ENCODE data around the gene SLC35A4. TPM values are rescaled to one million over a fixed set of nuclear protein-coding genes. Genes with fewer than 3 reads are reported as not detected.

The SLC35A4 gene
- total RNA-seq, 4 donors from 2014 or later = 24.5 to 52.0 (median 32.7) TPM

DNA sequence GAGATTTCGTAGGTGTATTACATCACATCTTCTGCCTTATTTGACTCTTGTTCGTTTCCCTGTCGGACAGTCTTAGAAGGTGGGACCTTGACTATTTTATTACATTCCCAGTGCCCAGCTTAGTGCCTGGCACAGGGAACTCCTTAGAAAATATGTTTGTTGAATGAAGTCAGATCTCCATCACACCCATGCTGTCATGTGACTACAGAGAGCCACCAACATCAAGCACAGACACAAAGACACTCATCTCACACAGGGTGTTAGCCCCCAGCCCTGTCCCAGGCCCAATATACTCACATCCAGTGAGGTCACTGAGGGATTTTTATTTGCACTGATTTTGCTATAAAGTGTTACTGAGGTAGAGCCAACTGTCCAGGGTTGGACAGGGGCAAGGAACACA is 6.7 kb upstream of the SLC35A4 start:
- no peak for ATAC-seq

DNA sequence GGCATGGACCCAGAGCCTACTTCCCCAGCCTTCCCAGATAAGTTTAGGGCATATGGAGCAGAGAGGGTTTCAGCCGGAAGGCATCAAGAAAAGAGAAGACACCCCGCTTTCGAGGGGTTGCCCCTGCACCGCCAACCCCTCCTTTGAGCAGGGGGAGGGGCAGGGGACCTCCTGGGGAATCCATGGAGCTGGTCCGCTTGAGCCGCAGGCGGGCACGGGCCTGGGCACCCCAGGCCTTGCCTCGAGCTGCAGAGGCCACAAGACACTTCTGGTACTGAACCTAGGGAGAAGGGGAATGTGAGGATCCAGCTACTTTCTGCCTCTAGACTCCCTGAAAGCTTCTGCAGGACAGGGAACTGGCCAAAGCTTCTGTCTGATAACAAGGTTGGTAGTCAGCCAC is 6.1 kb upstream of the SLC35A4 start:
- no peak for TF ChIP-seq POLR2A (IDR thresholded peaks at IDR 0.05)
- TF ChIP-seq POLR2AphosphoS5 (IDR thresholded peaks at IDR 0.05) = no peak
- TF ChIP-seq EP300 (IDR thresholded peaks at IDR 0.05) = no peak
- TF ChIP-seq, protein P1, sequence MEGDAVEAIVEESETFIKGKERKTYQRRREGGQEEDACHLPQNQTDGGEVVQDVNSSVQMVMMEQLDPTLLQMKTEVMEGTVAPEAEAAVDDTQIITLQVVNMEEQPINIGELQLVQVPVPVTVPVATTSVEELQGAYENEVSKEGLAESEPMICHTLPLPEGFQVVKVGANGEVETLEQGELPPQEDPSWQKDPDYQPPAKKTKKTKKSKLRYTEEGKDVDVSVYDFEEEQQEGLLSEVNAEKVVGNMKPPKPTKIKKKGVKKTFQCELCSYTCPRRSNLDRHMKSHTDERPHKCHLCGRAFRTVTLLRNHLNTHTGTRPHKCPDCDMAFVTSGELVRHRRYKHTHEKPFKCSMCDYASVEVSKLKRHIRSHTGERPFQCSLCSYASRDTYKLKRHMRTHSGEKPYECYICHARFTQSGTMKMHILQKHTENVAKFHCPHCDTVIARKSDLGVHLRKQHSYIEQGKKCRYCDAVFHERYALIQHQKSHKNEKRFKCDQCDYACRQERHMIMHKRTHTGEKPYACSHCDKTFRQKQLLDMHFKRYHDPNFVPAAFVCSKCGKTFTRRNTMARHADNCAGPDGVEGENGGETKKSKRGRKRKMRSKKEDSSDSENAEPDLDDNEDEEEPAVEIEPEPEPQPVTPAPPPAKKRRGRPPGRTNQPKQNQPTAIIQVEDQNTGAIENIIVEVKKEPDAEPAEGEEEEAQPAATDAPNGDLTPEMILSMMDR (IDR thresholded peaks at IDR 0.05) = no peak
- Histone ChIP-seq H3K27me3 (no peaks in the 10 kb centered on the region), H3K4me1 (peaks cover 8 to 60% (median 20%) of the 10 kb centered on the region in 3 donors), H3K4me3 (no peak overlapping the region), H3K36me3 (peaks cover 0 to 25% of the 10 kb centered on the region in 2 donors), H3K9me3 (no peaks in the 10 kb centered on the region), H3K27ac (peak overlapping the region in 2 of 4 donors; percentile 90 to 91)
- no peak for ATAC-seq
- 88 to 90% methylated on average over 4 to 5 of the region's 9 CpGs for WGBS, 2 donors (ENCODE audit: low coverage in 1 of 2)

More for the DNA sequence above, 6.7 kb upstream of the SLC35A4 start:
- H3K27ac ChIP-seq = peak overlapping the region; percentile 81 to 91 (median 90)
- 86% methylated on average over 3 of the region's 3 CpGs; no CpG with 5 or more reads in 1 of the 2 donors for WGBS, 2 donors (ENCODE audit: low coverage in 1 of 2)
- no peaks in the 10 kb centered on the region for H3K27me3 ChIP-seq
- peaks cover 0 to 25% of the 10 kb centered on the region in 2 donors for H3K36me3 ChIP-seq
- H3K4me1 ChIP-seq = peaks cover 8 to 55% (median 14%) of the 10 kb centered on the region in 3 donors
- no peak overlapping the region for H3K4me3 ChIP-seq
- TF ChIP-seq POLR2AphosphoS5 (IDR thresholded peaks at IDR 0.05) (no peak), POLR2A (IDR thresholded peaks at IDR 0.05) (no peak), EP300 (IDR thresholded peaks at IDR 0.05) (no peak)
- TF ChIP-seq, protein P1 (IDR thresholded peaks at IDR 0.05) = no peak
- no peaks in the 10 kb centered on the region for H3K9me3 ChIP-seq

DNA sequence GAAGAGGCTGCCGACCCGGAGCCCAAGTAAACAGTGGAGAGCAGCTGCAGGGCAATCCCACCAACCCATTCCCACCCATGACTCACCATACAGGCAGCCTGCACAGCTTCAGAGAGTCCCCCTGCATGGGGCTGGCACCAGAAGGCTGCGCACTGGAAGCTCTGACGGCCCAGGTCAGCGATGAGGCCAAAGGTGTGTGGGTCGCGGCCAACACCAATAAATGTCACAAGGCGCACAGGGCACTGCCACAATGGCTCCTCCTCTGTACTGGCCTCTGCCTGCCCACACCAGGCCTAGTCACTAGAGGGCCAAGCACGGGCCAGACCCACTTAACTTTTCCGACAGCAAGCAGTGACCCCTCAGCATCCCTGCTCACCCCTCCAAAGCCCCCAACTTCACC is 4.4 kb upstream of the SLC35A4 start:
- no peak overlapping the region for H3K27ac ChIP-seq
- no peak for ATAC-seq
- H3K4me3 ChIP-seq = no peak overlapping the region
- no peaks in the 10 kb centered on the region for H3K9me3 ChIP-seq
- H3K36me3 ChIP-seq = peaks cover 0 to 25% of the 10 kb centered on the region in 2 donors
- no peak for TF ChIP-seq POLR2A (IDR thresholded peaks at IDR 0.05)
- TF ChIP-seq EP300 (IDR thresholded peaks at IDR 0.05) = no peak
- TF ChIP-seq POLR2AphosphoS5 (IDR thresholded peaks at IDR 0.05) = no peak
- TF ChIP-seq, protein P1 (IDR thresholded peaks at IDR 0.05) = no peak
- peaks cover 8 to 56% (median 22%) of the 10 kb centered on the region in 3 donors for H3K4me1 ChIP-seq
- no peaks in the 10 kb centered on the region for H3K27me3 ChIP-seq
- 86% methylated on average over 5 of the region's 10 CpGs; no CpG with 5 or more reads in 1 of the 2 donors for WGBS, 2 donors (ENCODE audit: low coverage in 1 of 2)

DNA sequence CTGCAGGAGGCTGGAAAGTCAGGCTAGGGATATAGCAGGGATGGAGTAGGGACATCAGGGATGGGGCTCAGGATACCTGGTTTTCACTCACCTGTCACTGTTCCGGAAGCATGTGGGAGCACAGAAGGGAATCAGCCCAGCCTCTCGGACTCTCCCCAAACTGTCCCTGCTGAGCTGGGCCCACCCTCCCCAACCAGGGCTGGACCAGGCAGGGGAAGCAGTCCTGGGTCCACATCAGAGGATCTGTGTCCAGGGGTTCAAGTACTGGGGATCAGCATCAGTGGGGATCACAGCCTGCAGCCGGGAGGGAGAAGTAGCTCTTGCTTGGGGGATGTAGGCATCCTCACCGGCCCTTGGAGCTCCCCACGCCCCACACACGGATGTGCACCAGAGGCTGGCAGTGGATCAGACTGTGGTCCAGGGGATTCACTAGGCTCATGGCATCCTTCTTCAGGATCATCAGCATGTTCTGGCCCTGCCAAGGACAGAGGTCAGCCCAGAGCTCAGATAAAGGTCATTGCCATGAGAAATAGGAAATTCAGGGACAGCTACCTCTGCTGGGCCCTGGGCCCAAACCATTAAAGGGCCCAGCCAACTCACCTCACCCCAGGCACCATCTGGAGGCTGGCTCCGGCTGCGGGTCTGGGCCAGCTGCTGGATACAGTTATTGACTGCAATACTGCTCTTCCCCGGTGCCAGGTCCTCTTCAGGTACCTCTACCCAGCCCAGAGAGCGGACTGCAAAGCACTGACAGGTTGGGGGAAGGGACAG is 2.7 kb upstream of the SLC35A4 start:
- H3K9me3 ChIP-seq = no peaks in the 10 kb centered on the region
- no peaks in the 10 kb centered on the region for H3K27me3 ChIP-seq
- WGBS, 2 donors (ENCODE audit: low coverage in 1 of 2) = 93% methylated on average over 2 of the region's 10 CpGs; no CpG with 5 or more reads in 1 of the 2 donors
- no peak overlapping the region for H3K4me3 ChIP-seq
- H3K27ac ChIP-seq = no peak overlapping the region
- TF ChIP-seq POLR2AphosphoS5 (IDR thresholded peaks at IDR 0.05) (no peak), POLR2A (IDR thresholded peaks at IDR 0.05) (no peak), EP300 (IDR thresholded peaks at IDR 0.05) (no peak)
- TF ChIP-seq, protein P1 (IDR thresholded peaks at IDR 0.05) = no peak
- ATAC-seq = no peak
- peaks cover 0 to 36% of the 10 kb centered on the region in 2 donors for H3K36me3 ChIP-seq
- peaks cover 0 to 56% (median 25%) of the 10 kb centered on the region in 3 donors for H3K4me1 ChIP-seq
